RWPE2 (cell line): ENCODE data around the gene USP24.
"Not testable (repeated sequence)": the region's sequence is repeated elsewhere in the genome, so short reads cannot be mapped to it uniquely, and the experiment has no call there.

Experiments used
- ATAC-seq: fragments of 200-7000 bp; cut with Tn5 transposase; 3 replicates; pipeline ENCODE4 v1.9.1; 2021; ENCODE audit warnings: low read depth
- DNase-seq: peaks from one replicate; pipeline ENCODE4 v3.0.0-alpha.2; 2020; ENCODE audit warnings: low spot score
- H3K27ac ChIP-seq: fragments of 450-650 bp; 2 replicates; pipeline ENCODE4 v1.5.1; 2017; ENCODE audit warnings: mild to moderate bottlenecking; ENCODE audit not compliant: poor library complexity, severe bottlenecking
- H3K27me3 ChIP-seq: fragments of 250-450 bp; sonication (Bioruptor Pico); 2 replicates; pipeline ENCODE4 v1.5.1; 2021; ENCODE audit warnings: mild to moderate bottlenecking, moderate library complexity; ENCODE audit not compliant: insufficient read depth, poor library complexity, severe bottlenecking
- H3K36me3 ChIP-seq: fragments of 250-450 bp; sonication (Bioruptor Pico); 2 replicates; pipeline ENCODE4 v1.5.1; 2020; ENCODE audit warnings: low read depth, mild to moderate bottlenecking, moderate library complexity
- H3K4me1 ChIP-seq: fragments of 250-450 bp; sonication (Bioruptor Pico); 2 replicates; pipeline ENCODE4 v1.5.1; 2021; ENCODE audit warnings: mild to moderate bottlenecking, moderate library complexity; ENCODE audit not compliant: insufficient read depth, poor library complexity, severe bottlenecking
- H3K4me3 ChIP-seq: fragments of 250-450 bp; sonication (Bioruptor Pico); 2 replicates; pipeline ENCODE4 v1.5.1; 2021; ENCODE audit warnings: mild to moderate bottlenecking, moderate library complexity; ENCODE audit not compliant: severe bottlenecking
- H3K9me3 ChIP-seq: fragments of 250-450 bp; sonication (Bioruptor Pico); 2 replicates; pipeline ENCODE4 v1.5.1; 2021; ENCODE audit warnings: mild to moderate bottlenecking, moderate library complexity; ENCODE audit not compliant: severe bottlenecking
- CTCF ChIP-seq: fragments of 450-650 bp; IDR thresholded peaks from one replicate; pipeline ENCODE4 v1.5.1; 2017; ENCODE audit warnings: mild to moderate bottlenecking, moderate library complexity; ENCODE audit not compliant: poor library complexity, severe bottlenecking

The USP24 gene

DNA sequence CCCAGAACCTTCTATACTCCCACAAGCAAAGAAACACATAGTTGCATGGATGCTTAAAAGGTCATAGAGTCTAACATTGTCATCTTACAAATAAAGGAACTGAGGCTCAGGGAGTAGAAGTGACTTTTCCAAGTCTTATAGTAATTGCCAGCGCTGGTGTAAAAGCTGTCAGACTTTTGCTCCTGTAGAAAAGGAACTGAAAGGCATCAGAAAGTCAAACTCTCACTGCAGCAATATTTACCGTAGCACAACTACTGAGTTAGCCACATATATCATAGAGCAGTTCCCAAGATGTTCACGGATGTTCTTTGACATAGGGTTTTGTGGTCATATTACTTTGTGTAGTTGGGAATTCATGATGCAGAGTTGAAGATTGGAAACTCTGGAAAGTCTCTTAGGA, 16.6 kb upstream of the USP24 start:
- no peaks in the 10 kb centered on the region for H3K9me3 ChIP-seq
- H3K27me3 ChIP-seq, result no peaks in the 10 kb centered on the region
- H3K27ac ChIP-seq, result no peak overlapping the region
- no peak for ATAC-seq
- no peak for DNase-seq
- no peak for TF ChIP-seq CTCF
- H3K4me3 ChIP-seq, result no peak overlapping the region
- no peaks in the 10 kb centered on the region for H3K36me3 ChIP-seq
- peaks cover 9% of the 10 kb centered on the region for H3K4me1 ChIP-seq

DNA sequence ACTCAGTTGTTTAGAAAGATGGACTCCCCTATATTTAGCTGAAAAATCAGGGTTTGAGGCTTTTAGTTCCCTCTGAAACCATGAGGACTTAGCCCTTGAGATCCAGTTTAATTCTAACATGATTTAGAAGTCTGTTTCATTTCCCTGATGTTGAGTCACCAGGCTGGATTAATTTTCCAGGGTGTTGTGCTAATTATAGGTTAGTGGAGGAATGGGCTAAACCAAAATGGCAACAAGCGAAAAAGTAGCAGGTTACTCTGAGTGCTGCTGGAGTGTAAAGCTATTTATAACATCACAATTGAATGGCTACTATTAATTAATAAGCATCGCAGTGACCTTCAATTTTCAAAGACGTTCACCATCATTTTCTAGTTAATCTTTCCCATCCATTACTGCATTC, 15.5 kb upstream of the USP24 start:
- TF ChIP-seq CTCF, result no peak
- Histone ChIP-seq H3K9me3 (no peaks in the 10 kb centered on the region), H3K4me3 (no peak overlapping the region), H3K36me3 (no peaks in the 10 kb centered on the region), H3K4me1 (peaks cover 3% of the 10 kb centered on the region), H3K27me3 (no peaks in the 10 kb centered on the region), H3K27ac (no peak overlapping the region)
- ATAC-seq (no peak), DNase-seq (no peak)

DNA sequence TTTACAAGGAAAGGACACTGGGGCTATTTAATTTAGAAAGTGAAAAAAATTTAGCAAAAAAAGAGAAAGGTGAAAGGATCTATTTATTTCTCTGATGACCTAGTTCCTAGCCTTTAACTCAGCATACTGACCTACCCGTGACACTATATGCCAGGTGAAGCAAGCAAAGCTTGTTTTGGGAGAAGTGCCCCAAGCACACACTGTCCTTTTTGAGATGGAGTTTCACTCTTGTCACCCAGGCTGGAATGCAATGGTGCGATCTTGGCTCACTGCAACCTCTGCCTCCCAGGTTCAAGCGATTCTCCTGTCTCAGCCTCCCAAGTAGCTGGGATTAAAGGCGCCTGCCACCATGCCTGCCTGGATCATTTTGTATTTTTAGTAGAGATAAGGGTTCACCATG, 14.6 kb upstream of the USP24 start:
- not testable (repeated sequence) for H3K27me3 ChIP-seq, ATAC-seq, DNase-seq, H3K36me3 ChIP-seq, H3K9me3 ChIP-seq, H3K27ac ChIP-seq, H3K4me3 ChIP-seq, H3K4me1 ChIP-seq

DNA sequence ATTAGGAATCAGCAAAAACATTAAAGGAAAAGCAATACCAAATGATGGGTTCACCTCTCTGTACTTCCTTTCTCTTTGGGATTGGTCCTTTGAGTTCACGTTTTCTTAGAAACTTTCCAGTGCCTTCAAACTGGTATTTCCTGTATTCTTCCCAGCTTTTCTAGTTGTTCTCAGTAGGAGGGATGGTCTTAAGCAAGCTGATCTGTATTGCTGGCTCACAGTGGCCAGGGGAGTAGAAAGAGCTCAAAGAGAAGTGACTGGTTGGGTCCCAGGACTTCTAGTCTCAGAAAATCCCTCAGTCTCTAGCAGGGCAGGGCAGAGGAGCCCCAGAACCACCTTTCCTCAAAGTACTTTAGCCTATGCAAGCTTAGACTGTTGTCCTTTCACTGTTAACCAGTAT, 10.1 kb upstream of the USP24 start:
- no peak for TF ChIP-seq CTCF
- no peak for DNase-seq
- H3K9me3 ChIP-seq, result no peaks in the 10 kb centered on the region
- no peaks in the 10 kb centered on the region for H3K4me1 ChIP-seq
- no peaks in the 10 kb centered on the region for H3K36me3 ChIP-seq
- ATAC-seq, result no peak
- H3K27ac ChIP-seq, result no peak overlapping the region
- H3K4me3 ChIP-seq, result no peak overlapping the region
- H3K27me3 ChIP-seq, result no peaks in the 10 kb centered on the region

DNA sequence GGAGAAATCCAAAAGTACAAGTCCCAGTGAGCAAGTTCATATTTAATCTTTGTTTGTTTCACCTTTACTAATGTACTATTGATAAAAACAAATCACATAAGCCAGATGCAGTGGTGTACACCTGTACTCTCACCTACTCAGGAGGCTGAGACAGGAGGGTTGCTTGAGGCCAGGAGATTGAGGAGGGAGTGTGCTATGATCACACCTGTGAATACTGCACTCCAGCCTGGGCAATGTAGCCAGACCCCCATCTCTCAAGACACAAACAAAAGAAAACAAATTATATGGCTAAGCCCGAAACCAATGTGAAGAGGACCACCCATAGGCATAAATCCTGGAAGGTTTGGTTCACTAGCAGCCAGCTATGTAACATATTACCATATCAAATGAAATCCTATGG, 9.6 kb upstream of the USP24 start:
- DNase-seq, result no peak

More for the DNA sequence above, 9.6 kb upstream of the USP24 start:
- no peak overlapping the region for H3K4me3 ChIP-seq
- no peaks in the 10 kb centered on the region for H3K36me3 ChIP-seq
- H3K27ac ChIP-seq, result no peak overlapping the region
- H3K4me1 ChIP-seq, result no peaks in the 10 kb centered on the region
- no peaks in the 10 kb centered on the region for H3K9me3 ChIP-seq
- TF ChIP-seq CTCF, result no peak
- no peaks in the 10 kb centered on the region for H3K27me3 ChIP-seq
- ATAC-seq, result no peak
